GM12873 (cell line): ENCODE data around the gene IFNLR1.

Experiments used
- TF ChIP-seq, protein P1 (sequence below): IDR thresholded peaks from 2 replicates; pipeline ENCODE4 v1.5.1; 2012; ENCODE audit warnings: low read depth, mild to moderate bottlenecking, moderate library complexity, low read length, control low read depth; ENCODE audit not compliant: insufficient read depth; ENCODE audit errors: missing control alignments

IFNLR1 gene

GRCh38 chr1:24136956-24137539 lies 50.0 kb downstream of the IFNLR1 start:
- TF ChIP-seq, protein P1, sequence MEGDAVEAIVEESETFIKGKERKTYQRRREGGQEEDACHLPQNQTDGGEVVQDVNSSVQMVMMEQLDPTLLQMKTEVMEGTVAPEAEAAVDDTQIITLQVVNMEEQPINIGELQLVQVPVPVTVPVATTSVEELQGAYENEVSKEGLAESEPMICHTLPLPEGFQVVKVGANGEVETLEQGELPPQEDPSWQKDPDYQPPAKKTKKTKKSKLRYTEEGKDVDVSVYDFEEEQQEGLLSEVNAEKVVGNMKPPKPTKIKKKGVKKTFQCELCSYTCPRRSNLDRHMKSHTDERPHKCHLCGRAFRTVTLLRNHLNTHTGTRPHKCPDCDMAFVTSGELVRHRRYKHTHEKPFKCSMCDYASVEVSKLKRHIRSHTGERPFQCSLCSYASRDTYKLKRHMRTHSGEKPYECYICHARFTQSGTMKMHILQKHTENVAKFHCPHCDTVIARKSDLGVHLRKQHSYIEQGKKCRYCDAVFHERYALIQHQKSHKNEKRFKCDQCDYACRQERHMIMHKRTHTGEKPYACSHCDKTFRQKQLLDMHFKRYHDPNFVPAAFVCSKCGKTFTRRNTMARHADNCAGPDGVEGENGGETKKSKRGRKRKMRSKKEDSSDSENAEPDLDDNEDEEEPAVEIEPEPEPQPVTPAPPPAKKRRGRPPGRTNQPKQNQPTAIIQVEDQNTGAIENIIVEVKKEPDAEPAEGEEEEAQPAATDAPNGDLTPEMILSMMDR, result no peak

DNA sequence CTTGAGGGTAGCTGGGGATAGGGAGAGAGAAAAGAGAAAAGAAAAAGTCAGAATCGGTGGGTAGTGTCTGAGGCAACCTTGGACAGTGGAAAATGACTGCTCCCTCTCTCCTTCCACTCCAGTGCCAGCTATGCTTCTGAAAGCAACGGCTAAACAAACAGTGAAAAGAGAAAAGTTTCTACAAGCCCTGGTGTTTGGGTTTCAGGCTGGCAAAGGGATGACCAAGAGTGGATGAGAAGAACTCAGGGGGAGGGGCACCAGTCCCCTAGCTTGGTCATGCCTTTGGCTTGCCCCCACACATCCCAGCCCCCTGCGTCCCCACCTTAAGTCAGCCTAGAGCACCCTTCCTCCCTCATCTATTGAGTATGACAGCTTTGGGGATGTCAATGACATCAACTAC lies 52.7 kb downstream of the IFNLR1 start:
- TF ChIP-seq, protein P1, result no peak

DNA sequence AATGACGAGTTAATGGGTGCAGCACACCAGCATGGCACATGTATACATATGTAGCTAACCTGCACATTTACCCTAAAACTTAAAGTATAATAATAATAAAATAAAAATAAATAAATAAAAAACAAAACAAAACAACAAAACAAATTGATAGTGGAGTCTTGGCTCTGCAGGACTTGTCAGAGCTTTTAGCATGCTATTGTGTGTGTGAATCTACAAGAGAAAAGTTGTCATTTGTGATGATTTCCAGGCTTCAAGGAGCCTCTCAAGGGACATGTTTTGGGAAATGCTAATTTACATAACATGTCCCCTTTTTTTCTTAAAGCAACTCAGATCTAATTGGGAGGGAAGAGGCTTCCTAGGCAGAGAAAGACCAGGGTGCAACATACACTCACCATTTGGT lies 53.3 kb downstream of the IFNLR1 start:
- TF ChIP-seq, protein P1, result no peak

GRCh38 chr1:24130385-24130784 lies 56.7 kb downstream of the IFNLR1 start:
- TF ChIP-seq, protein P1, result no peak

DNA sequence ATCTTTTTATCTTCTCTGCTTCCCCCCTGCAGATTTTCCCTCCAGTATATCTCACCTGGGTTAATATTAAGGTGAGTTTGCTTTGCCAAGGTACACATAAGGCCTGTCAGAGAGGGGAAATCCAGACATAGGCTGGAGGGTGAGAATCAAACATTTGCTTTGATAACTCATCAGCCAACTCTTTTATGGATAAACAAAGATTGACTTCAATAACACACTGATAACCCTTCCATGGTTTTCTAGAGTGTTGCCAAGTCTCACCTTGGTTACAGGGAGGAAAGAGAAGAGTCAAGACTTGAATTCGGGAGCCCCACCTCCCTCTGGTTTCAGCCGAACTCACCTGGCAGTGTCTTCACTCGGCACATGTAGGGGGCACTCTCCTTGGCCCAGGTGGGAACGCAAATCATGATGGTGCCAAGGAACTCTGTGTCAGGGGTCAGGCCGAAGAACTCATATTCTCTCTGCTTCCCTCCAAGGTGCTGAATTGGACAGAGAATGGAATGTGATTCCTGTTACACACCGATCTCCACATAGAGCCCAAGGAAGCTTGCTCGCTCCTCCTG lies 59.2 kb downstream of the IFNLR1 start:
- TF ChIP-seq, protein P1, result no peak

DNA sequence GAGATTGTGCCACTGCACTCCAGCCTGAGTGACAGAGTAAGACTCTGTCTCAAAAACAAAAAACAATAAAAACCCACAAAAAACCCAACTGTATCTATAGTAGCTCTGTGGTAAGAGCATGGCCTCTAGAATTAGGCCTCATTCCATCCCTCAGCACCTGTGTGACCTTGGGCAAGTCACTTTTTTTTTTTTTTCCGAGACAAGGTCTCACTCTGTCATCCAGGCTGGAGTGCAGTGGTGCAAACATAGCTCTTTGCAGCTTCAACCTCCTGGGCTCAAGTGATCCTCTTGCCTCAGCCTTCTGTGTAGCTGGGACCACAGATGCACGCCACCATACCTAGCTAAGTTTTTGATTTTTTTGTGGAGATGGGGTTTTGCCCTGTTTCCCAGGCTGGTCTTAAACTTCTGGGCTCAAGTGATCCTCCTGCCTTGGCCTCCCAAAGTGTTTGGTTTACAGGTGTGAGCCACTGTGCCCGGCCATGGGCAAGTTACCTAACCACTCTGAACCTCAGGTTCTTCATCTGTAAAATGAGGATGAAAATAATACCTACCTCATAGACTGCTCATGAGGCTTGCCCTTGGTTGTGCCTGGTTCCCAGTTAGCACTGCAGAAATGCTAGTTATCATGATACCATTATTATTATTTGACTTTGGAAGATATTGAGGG lies 59.8 kb downstream of the IFNLR1 start:
- TF ChIP-seq, protein P1, result no peak

DNA sequence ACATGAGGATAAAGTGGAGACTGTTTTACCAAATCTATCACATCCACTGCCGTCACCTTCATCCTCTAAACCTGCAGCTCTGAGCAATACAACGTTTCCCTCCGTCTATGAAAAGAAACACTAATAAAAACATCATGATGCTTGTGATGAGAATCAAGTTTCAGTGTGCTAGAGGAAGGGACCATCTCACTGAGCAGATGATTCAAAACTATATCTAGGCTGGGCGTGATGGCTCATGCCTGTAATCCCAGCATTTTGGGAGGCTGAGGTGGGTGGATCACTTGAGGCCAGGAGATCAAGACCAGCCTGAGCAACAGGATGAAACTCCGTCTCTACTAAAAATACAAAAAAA lies 60.4 kb downstream of the IFNLR1 start:
- TF ChIP-seq, protein P1, result no peak
